A549 (cell line): ENCODE measurements around the gene IL18RAP. TPM values are rescaled to one million over a fixed set of nuclear protein-coding genes. Genes with fewer than 3 reads are reported as not detected.

Experiments
- ATAC-seq, 2 experiments: fragments of 200-7000 bp in 1 of 2; fragments of >200 bp in 1 of 2; cut with Nextera tagmentation in 1 of 2; cut with Tn5 transposase in 1 of 2; 3 replicates each; pipeline versions ENCODE4 v1.8.0 to v1.9.1; 2018 to 2020; ENCODE audit warnings: mild to moderate bottlenecking in 1 of 2, moderate library complexity in 1 of 2
- CTCF ChIA-PET: fragments of 300-600 bp; sonication (Branson Sonifier 250); formaldehyde crosslinking; extraction: SDS; loops from one replicate; lab custom pipeline; 2021; ENCODE audit warnings: antibody characterized with exemption, inconsistent platforms; lab: Yijun Ruan, JAX
- POLR2A ChIA-PET: fragments of 350-600 bp; formaldehyde crosslinking; extraction: SDS; loops from one replicate; lab custom pipeline; 2021; ENCODE audit warnings: antibody characterized with exemption, inconsistent platforms; lab: Yijun Ruan, JAX
- DNase-seq, 2 experiments: peaks; one replicate each; pipeline versions ENCODE4 v3.0.0 to v3.0.0-alpha.2; 2011 to 2016; ENCODE audit warnings: low read depth in 1 of 2, low spot score in 1 of 2
- FAIRE-seq: peaks from 2 replicates; lab custom pipeline; 2011; peaks lifted over from hg19 to GRCh38; lab: Jason Lieb, UNC
- H3K27ac ChIP-seq, 2 experiments: fragments of >200 bp; sonication (Bioruptor Twin); formaldehyde crosslinking; 3 replicates each; pipeline ENCODE4 v1.5.1; 2016 to 2017
- H3K4me1 ChIP-seq: fragments of >200 bp; sonication (Bioruptor Twin); formaldehyde crosslinking; 3 replicates; pipeline ENCODE4 v1.6.1; 2016
- H3K4me2 ChIP-seq: fragments of >200 bp; sonication (Bioruptor Twin); formaldehyde crosslinking; 3 replicates; pipeline ENCODE4 v1.6.1; 2016
- H3K4me3 ChIP-seq: fragments of >200 bp; sonication (Bioruptor Twin); formaldehyde crosslinking; 3 replicates; pipeline ENCODE4 v1.5.1; 2016
- H3K9me3 ChIP-seq: fragments of >200 bp; sonication (Bioruptor Twin); formaldehyde crosslinking; 3 replicates; pipeline ENCODE4 v1.6.1; 2016
- ATOH8 ChIP-seq: fragments of 250-450 bp; sonication (Bioruptor Pico); IDR thresholded peaks from 2 replicates; pipeline ENCODE4 v1.5.0; 2020; ENCODE audit warnings: low read depth, mild to moderate bottlenecking, moderate library complexity
- BCL3 ChIP-seq: fragments of >200 bp; sonication (Bioruptor Twin); formaldehyde crosslinking; IDR thresholded peaks from 3 replicates; pipeline ENCODE4 v1.6.1; 2016
- CHD4 ChIP-seq: fragments of 200-600 bp; sonication (generic); IDR thresholded peaks from 2 replicates; pipeline ENCODE4 v1.6.1; 2016; ENCODE audit warnings: antibody characterized with exemption, mild to moderate bottlenecking, borderline replicate concordance
- EP300 ChIP-seq, 2 experiments: fragments of >200 bp; sonication (Bioruptor Twin); formaldehyde crosslinking; IDR thresholded peaks; 2 replicates in 1 of 2; 3 replicates in 1 of 2; pipeline ENCODE4 v1.6.1; 2016 to 2017
- ESRRA ChIP-seq: fragments of 150-350 bp; IDR thresholded peaks from 2 replicates; pipeline ENCODE4 v1.6.1; 2014; ENCODE audit warnings: mild to moderate bottlenecking, low read length, borderline replicate concordance
- GATA3 ChIP-seq: IDR thresholded peaks from 2 replicates; pipeline ENCODE4 v1.6.1; 2012; ENCODE audit warnings: borderline replicate concordance
- KDM1A ChIP-seq: fragments of 200-600 bp; sonication (generic); IDR thresholded peaks from 2 replicates; pipeline ENCODE4 v1.6.1; 2016; ENCODE audit warnings: low read depth, mild to moderate bottlenecking
- KDM5A ChIP-seq: fragments of 200-600 bp; sonication (generic); IDR thresholded peaks from 2 replicates; pipeline ENCODE4 v1.6.1; 2016; ENCODE audit warnings: antibody characterized with exemption, mild to moderate bottlenecking
- MAFK ChIP-seq: fragments of 450-650 bp; IDR thresholded peaks from 2 replicates; pipeline ENCODE4 v1.6.1; 2014; ENCODE audit not compliant: partially characterized antibody
- MAZ ChIP-seq: fragments of 150-350 bp; IDR thresholded peaks from 2 replicates; pipeline ENCODE4 v1.6.1; 2014; ENCODE audit warnings: antibody characterized with exemption, low read depth, low read length, borderline replicate concordance
- RCOR1 ChIP-seq: fragments of 150-350 bp; IDR thresholded peaks from 2 replicates; pipeline ENCODE4 v1.6.1; 2014; ENCODE audit warnings: antibody characterized with exemption, low read length, low read depth
- SMC3 ChIP-seq: fragments of >200 bp; sonication (Bioruptor Twin); formaldehyde crosslinking; IDR thresholded peaks from 3 replicates; pipeline ENCODE4 v1.6.1; 2018; ENCODE audit warnings: inconsistent platforms
- TFCP2L1 ChIP-seq: fragments of 250-450 bp; sonication (Bioruptor Pico); IDR thresholded peaks from 2 replicates; pipeline ENCODE4 v1.5.0; 2021; ENCODE audit warnings: mild to moderate bottlenecking
- ZNF302 ChIP-seq: fragments of 250-450 bp; sonication (Bioruptor Pico); IDR thresholded peaks from 2 replicates; pipeline ENCODE4 v1.9.0; 2021; ENCODE audit warnings: inconsistent platforms, mild to moderate bottlenecking, moderate library complexity
- ZSCAN20 ChIP-seq: fragments of 250-450 bp; sonication (Bioruptor Pico); IDR thresholded peaks from 2 replicates; pipeline ENCODE4 v1.8.0; 2022; ENCODE audit warnings: mild to moderate bottlenecking, moderate library complexity
- WGBS: methylation state at CpG from one replicate; pipeline ENCODE4 v1.1.6; 2017; ENCODE audit errors: missing lambda C conversion rate; 5-methylcytosine and 5-hydroxymethylcytosine counted together
- polyA plus RNA-seq, 4 experiments: library from polyadenylated mRNA; depleted of rRNA in 3 of 4; stranded (reverse); fragments of >200 nt; fragmentation: RNase III in 1 of 4; extraction: RNeasy Plus Mini Kit Qiagen cat#74134 plus additional on column Dnase treatment in 1 of 4; gene quantifications; 2 replicates in 3 of 4; 3 replicates in 1 of 4; pipeline ENCODE4 v1.2.3, GENCODE V29; 2011 to 2017
- TF ChIP-seq, protein P1 (sequence below): fragments of >200 bp; sonication (Bioruptor Twin); formaldehyde crosslinking; IDR thresholded peaks from 3 replicates; pipeline ENCODE4 v1.5.1; 2016
- TF ChIP-seq, protein P2 (sequence below): IDR thresholded peaks from 2 replicates; pipeline ENCODE4 v1.6.1; 2012
- TF ChIP-seq, protein P3 (sequence below): fragments of 450-650 bp; IDR thresholded peaks from 2 replicates; pipeline ENCODE4 v1.6.1; 2014; ENCODE audit warnings: antibody characterized with exemption

Gene IL18RAP
- polyA plus RNA-seq, 2 of the 4 experiments (the other 2 are of a cell fraction), result 0.04 TPM; not detected in 1

- TF ChIP-seq RCOR1 (no peak), MAZ (no peak)
Measured at GRCh38 chr2:102460467-102460866, 37.5 kb downstream of the IL18RAP start (continued).

DNA sequence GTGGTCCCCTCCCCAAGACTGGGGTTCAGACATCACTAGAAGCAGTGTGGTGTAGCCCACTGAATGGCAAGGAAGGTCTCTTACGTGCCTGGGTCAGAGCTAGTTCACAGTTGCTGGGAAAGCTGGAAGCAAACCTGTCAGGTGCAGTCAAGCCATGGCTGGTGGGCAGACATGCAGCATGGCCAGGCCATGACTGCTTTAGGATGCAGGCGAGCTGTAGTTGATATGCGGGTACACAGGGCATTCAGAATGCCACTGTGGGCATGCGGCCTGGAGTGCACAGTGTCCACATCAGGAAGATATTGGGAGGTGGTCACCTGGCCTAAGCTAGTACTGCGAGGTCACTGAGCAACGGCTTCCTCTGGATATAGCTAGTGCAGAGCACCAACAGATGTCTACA is 38.2 kb downstream of the IL18RAP start:
- FAIRE-seq, result no peak
- CTCF ChIA-PET, result interaction anchor here (0.5 to 6.1 kb wide), 6 partner anchors 9 to 242 kb away, joined by 3 to 34 read pairs (median 3); partner anchors contain the start of gene SLC9A4
- TF ChIP-seq MAFK (no peak), ATOH8 (CRISPR knock-in tag) (no peak), EP300 (IDR thresholded peaks at IDR 0.05) (no peak), GATA3 (no peak), KDM1A (no peak), ESRRA (no peak), SMC3 (no peak), ZNF302 (no peak), KDM5A (no peak), ZSCAN20 (CRISPR knock-in tag) (no peak), BCL3 (no peak), CHD4 (no peak), TFCP2L1 (CRISPR knock-in tag) (no peak)
- TF ChIP-seq, protein P1, sequence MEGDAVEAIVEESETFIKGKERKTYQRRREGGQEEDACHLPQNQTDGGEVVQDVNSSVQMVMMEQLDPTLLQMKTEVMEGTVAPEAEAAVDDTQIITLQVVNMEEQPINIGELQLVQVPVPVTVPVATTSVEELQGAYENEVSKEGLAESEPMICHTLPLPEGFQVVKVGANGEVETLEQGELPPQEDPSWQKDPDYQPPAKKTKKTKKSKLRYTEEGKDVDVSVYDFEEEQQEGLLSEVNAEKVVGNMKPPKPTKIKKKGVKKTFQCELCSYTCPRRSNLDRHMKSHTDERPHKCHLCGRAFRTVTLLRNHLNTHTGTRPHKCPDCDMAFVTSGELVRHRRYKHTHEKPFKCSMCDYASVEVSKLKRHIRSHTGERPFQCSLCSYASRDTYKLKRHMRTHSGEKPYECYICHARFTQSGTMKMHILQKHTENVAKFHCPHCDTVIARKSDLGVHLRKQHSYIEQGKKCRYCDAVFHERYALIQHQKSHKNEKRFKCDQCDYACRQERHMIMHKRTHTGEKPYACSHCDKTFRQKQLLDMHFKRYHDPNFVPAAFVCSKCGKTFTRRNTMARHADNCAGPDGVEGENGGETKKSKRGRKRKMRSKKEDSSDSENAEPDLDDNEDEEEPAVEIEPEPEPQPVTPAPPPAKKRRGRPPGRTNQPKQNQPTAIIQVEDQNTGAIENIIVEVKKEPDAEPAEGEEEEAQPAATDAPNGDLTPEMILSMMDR, result no peak
- TF ChIP-seq, protein P2, sequence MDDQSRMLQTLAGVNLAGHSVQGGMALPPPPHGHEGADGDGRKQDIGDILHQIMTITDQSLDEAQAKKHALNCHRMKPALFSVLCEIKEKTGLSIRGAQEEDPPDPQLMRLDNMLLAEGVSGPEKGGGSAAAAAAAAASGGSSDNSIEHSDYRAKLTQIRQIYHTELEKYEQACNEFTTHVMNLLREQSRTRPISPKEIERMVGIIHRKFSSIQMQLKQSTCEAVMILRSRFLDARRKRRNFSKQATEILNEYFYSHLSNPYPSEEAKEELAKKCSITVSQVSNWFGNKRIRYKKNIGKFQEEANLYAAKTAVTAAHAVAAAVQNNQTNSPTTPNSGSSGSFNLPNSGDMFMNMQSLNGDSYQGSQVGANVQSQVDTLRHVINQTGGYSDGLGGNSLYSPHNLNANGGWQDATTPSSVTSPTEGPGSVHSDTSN, result no peak
- TF ChIP-seq, all 56 proteins: peak for 0
- POLR2A ChIA-PET, result interaction anchor here (0.5 kb wide), 1 partner anchor 1257 kb away, joined by 3 read pairs; no protein-coding TSS in a partner anchor
- no peaks in the 10 kb centered on the region for H3K9me3 ChIP-seq
- no peaks in the 10 kb centered on the region for H3K4me1 ChIP-seq
- no peak overlapping the region for H3K4me2 ChIP-seq
- no peak overlapping the region for H3K27ac ChIP-seq
- no peak overlapping the region for H3K4me3 ChIP-seq
- ATAC-seq (no peak), DNase-seq (no peak)
- WGBS, result 35% methylated on average over 6 of the region's 6 CpGs

- CTCF ChIA-PET, result interaction anchor here (1.0 to 6.1 kb wide), 6 partner anchors 8 to 153 kb away, joined by 3 to 34 read pairs (median 6); partner anchors contain the start of gene SLC9A4
- DNase-seq (no peak), FAIRE-seq (no peak), ATAC-seq (no peak)
- TF ChIP-seq EP300 (IDR thresholded peaks at IDR 0.05), result no peak
- TF ChIP-seq, protein P3, sequence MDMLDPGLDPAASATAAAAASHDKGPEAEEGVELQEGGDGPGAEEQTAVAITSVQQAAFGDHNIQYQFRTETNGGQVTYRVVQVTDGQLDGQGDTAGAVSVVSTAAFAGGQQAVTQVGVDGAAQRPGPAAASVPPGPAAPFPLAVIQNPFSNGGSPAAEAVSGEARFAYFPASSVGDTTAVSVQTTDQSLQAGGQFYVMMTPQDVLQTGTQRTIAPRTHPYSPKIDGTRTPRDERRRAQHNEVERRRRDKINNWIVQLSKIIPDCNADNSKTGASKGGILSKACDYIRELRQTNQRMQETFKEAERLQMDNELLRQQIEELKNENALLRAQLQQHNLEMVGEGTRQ, result peak; percentile 24; the same call in 1 of the 2 replicates
- Histone ChIP-seq H3K4me1 (no peaks in the 10 kb centered on the region), H3K9me3 (no peaks in the 10 kb centered on the region), H3K4me3 (no peak overlapping the region), H3K4me2 (no peak overlapping the region), H3K27ac (no peak overlapping the region)
- 57% methylated on average over 5 of the region's 5 CpGs for WGBS
- POLR2A ChIA-PET, result no interaction called here
Measured at GRCh38 chr2:102463160-102463559, 40.2 kb downstream of the IL18RAP start.
